ENCODE data around the gene PATE1. TPM values are rescaled to one million over a fixed set of nuclear protein-coding genes. Genes with fewer than 3 reads are reported as not detected.

PATE1 gene
- total and polyA plus RNA-seq, 10 of the 15 experiments (the other 5 are each of a cell fraction or from before 2014, with no cell fraction given): not detected

GRCh38 chr11:125750629-125751028, 4.5 kb downstream of the PATE1 start (continued):
- TF ChIP-seq BCLAF1 (IDR thresholded peaks at IDR 0.05): no peak
- TF ChIP-seq CBFB (IDR thresholded peaks at IDR 0.05; ENCODE audit: low read depth): no peak
- no peak for TF ChIP-seq BHLHE40 (IDR thresholded peaks at IDR 0.05; ENCODE audit: borderline replicate concordance in 1 of 2, low read depth in 2 of 2, low read length in 1 of 2)
- TF ChIP-seq KLF5 (IDR thresholded peaks at IDR 0.05; ENCODE audit: partially characterized antibody): no peak
- no peak for TF ChIP-seq MTA2 (IDR thresholded peaks at IDR 0.05; ENCODE audit: low read depth)

- no peak overlapping the region for H3K9ac ChIP-seq (ENCODE audit: control insufficient read depth, insufficient read depth, low read length)
- no peaks in the 10 kb centered on the region for H3K36me3 ChIP-seq (ENCODE audit: control insufficient read depth in 2 of 2, insufficient read depth in 2 of 2, low read length in 1 of 2)
- H3K27ac ChIP-seq (ENCODE audit: control insufficient read depth, insufficient read depth): no peak overlapping the region
- ChIA-PET SMC1A (ENCODE audit: uncharacterized antibody, unreplicated experiment) (no interaction called here), RAD21 (ENCODE audit: unreplicated experiment) (no interaction called here), POLR2A (no interaction called here), CTCF (no interaction called here)
- H3K9me3 ChIP-seq (replicated peaks; ENCODE audit: control insufficient read depth, insufficient read depth, low read length): no peaks in the 10 kb centered on the region
- intact Hi-C loops (cut with micrococcal nuclease; ENCODE audit: unreplicated experiment) (no loop called here), in situ Hi-C loops (cut with MboI) (no loop called here)
- no peaks in the 10 kb centered on the region for H3K27me3 ChIP-seq (replicated peaks in 1 of 2; ENCODE audit: control insufficient read depth in 2 of 2, insufficient read depth in 2 of 2, low read length in 1 of 2)
- H3K4me1 ChIP-seq (ENCODE audit: control insufficient read depth, insufficient read depth, low read length): no peaks in the 10 kb centered on the region
- no peak overlapping the region for H3K4me3 ChIP-seq
- H2AFZ ChIP-seq (ENCODE audit: control insufficient read depth, low read depth, low read length): no peak overlapping the region
- H3K4me2 ChIP-seq (ENCODE audit: control insufficient read depth, insufficient read depth): no peak overlapping the region
- DNase-seq (ENCODE audit: low read depth, low spot score) (no peak), FAIRE-seq (no peak), ATAC-seq (no peak)
- 36% methylated on average over 7 of the region's 7 CpGs for WGBS (ENCODE audit: insufficient coverage, insufficient replicate concordance, low lambda C conversion rate, missing lambda C conversion rate)
- no peaks in the 10 kb centered on the region for H3K79me2 ChIP-seq (ENCODE audit: control insufficient read depth, insufficient read depth, low read length)
- BruUV-seq (replicated peaks): no TSS peak
- TF ChIP-seq SPI1 (IDR thresholded peaks at IDR 0.05; ENCODE audit: borderline replicate concordance, insufficient read depth, low read depth, low read length) (no peak), TARDBP (IDR thresholded peaks at IDR 0.05; ENCODE audit: borderline replicate concordance) (no peak), SREBF2 (IDR thresholded peaks at IDR 0.05; ENCODE audit: low read length) (no peak), RAD51 (IDR thresholded peaks at IDR 0.05) (no peak), HSF1 (IDR thresholded peaks at IDR 0.05; ENCODE audit: low read depth, low read length) (no peak), WRNIP1 (IDR thresholded peaks at IDR 0.05; ENCODE audit: borderline replicate concordance, low read depth, low read length) (no peak), BACH1 (IDR thresholded peaks at IDR 0.05; ENCODE audit: borderline replicate concordance) (no peak), RFX5 (IDR thresholded peaks at IDR 0.05; ENCODE audit: low read depth, low read length) (no peak)
- H4K20me1 ChIP-seq (ENCODE audit: control insufficient read depth, insufficient read depth): no peaks in the 10 kb centered on the region
These were observed 10.0 kb downstream of the PATE1 start for GRCh38 chr11:125756050-125756449.

Data from GM12878 (cell line).